22Rv1 (cell line): ENCODE results near the gene RPL23.

Experiments
- H3K27ac ChIP-seq: fragments of 450-650 bp; 2 replicates; pipeline ENCODE4 v1.5.1; 2017
- CTCF ChIP-seq: fragments of 450-650 bp; IDR thresholded peaks from 2 replicates; pipeline ENCODE4 v1.5.1; 2017; ENCODE audit warnings: mild to moderate bottlenecking
- ZFX ChIP-seq: fragments of 450-650 bp; IDR thresholded peaks from 2 replicates; pipeline ENCODE4 v1.6.1; 2017; ENCODE audit warnings: antibody characterized with exemption, borderline replicate concordance

RPL23 gene

GRCh38 chr17:38853292-38854219 is at the start of gene RPL23:
TSS of gene RPL23 (minus strand) at chr17:38853721. CDS start at chr17:38853710, 11 bp downstream.
- no peak for TF ChIP-seq CTCF
- TF ChIP-seq ZFX, result no peak
- H3K27ac ChIP-seq, result peak within 1 kb of the TSS; percentile 88

GRCh38 chr17:38900978-38901656 is 47.6 kb upstream of the RPL23 start:
- TF ChIP-seq CTCF, result no peak
- no peak for TF ChIP-seq ZFX
- no peak overlapping the region for H3K27ac ChIP-seq

DNA sequence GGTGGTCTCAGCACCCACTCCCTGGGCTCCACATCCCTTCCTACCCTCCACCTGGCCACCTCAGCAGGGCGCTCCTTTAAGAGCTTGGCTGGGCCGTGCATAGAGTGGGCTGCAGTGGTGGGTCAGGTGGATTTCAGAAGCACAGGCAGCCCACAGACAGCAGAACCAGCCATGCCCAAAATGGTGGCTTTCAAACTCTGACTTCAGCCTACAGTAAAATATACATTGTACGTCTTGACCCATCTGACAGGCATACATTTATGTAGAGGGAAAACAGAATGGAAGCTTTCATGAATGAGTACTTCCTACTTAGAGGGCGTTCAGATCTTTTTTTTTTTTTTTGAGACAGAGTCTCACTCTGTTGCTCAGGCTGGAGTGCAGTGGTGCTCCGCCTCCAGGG is 45.9 kb upstream of the RPL23 start:
- no peak overlapping the region for H3K27ac ChIP-seq
- TF ChIP-seq CTCF, result no peak
- no peak for TF ChIP-seq ZFX

GRCh38 chr17:38898812-38899348 is 45.4 kb upstream of the RPL23 start:
- H3K27ac ChIP-seq, result no peak overlapping the region
- TF ChIP-seq ZFX (no peak), CTCF (no peak)

DNA sequence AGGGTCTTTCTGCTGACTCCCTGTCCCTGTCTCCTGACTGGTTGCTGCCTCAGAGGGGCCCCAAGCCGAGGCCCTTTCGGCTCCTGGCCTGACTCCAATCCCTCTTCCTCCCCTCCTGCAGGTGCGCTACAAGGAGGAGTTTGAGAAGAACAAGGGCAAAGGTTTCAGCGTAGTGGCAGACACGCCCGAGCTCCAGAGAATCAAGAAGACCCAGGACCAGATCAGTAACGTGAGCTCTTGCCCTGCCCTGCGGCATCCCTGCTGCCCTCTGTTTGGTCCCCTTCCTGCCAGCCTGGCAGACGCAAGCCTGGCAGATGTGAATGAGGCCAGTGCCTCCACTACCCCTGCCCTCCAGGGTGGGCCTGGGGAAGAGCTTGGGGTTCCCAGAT is 44.8 kb upstream of the RPL23 start:
- H3K27ac ChIP-seq, result no peak overlapping the region
- TF ChIP-seq CTCF (no peak), ZFX (no peak)

GRCh38 chr17:38897671-38898290 is 44.3 kb upstream of the RPL23 start:
- H3K27ac ChIP-seq, result no peak overlapping the region

More at GRCh38 chr17:38897671-38898290, 44.3 kb upstream of the RPL23 start:
- no peak for TF ChIP-seq CTCF
- TF ChIP-seq ZFX, result no peak
